ENCODE results near the gene GTF2E1.
"Not testable (repeated sequence)": the region's sequence is repeated elsewhere in the genome, so short reads cannot be mapped to it uniquely, and the experiment has no call there.

The GTF2E1 gene

GRCh38 chr3:120741837-120742197 lies 727 bp upstream of the GTF2E1 start:
- Mint-ChIP-seq H3K4me1 (peaks cover 26% of the 10 kb centered on the region), H3K27ac (peak overlapping the region; percentile 99), H3K4me3 (peak overlapping the region; percentile 90), H3K9me3 (peaks cover 3% of the 10 kb centered on the region), H3K27me3 (no peaks in the 10 kb centered on the region), H3K36me3 (peaks cover 6% of the 10 kb centered on the region)
- peak; percentile 26 for ATAC-seq (ENCODE audit: low read depth)
- no peak for DNase-seq (ENCODE audit: low spot score in 2 of 2)

- Mint-ChIP-seq H3K27ac (peak overlapping the region; percentile 99), H3K9me3 (no peaks in the 10 kb centered on the region), H3K4me1 (peaks cover 23% of the 10 kb centered on the region), H3K4me3 (peak overlapping the region; percentile 90), H3K27me3 (no peaks in the 10 kb centered on the region), H3K36me3 (no peaks in the 10 kb centered on the region)
- no peak for DNase-seq (ENCODE audit: low spot score in 2 of 2)
- peak; percentile 8 for ATAC-seq (ENCODE audit: low read depth)
Measured at GRCh38 chr3:120742849-120743365, 363 bp downstream of the GTF2E1 start.

DNA sequence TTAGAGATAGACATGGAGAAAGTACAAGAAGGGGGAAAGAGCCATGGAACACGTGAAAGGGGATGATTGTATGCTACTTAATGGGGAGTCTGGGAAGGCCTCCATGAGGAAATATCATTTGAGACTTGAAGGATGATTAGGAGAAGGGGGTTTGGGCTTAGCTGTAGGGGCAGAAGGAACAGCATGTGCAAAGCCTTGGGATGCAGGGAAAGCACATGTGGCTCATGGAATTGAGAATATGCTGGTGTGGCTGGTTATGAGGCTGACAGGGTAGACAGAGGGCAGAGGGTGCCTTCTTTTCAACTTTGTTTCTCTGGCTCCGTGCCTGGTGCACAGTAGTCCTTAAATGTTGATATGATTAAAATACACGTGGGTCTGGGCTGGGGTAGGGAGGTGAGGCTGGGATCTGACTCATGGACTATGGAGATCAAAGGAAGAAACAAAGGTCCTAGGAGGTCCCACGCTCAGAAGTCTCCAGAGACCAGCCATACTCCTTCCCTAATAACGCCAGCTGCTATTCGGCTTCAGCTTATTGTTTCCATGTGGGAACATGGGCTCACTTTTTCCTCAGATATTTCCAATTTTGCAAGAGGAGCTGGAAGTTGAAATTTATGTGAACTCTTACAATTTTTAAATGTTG lies 1.1 kb downstream of the GTF2E1 start:
- H3K27me3 Mint-ChIP-seq = no peaks in the 10 kb centered on the region
- DNase-seq (ENCODE audit: low spot score in 2 of 2) (no peak), ATAC-seq (ENCODE audit: low read depth) (no peak)
- H3K4me1 Mint-ChIP-seq = peaks cover 23% of the 10 kb centered on the region
- H3K27ac Mint-ChIP-seq = peak overlapping the region; percentile 99
- H3K36me3 Mint-ChIP-seq = no peaks in the 10 kb centered on the region
- no peaks in the 10 kb centered on the region for H3K9me3 Mint-ChIP-seq
- H3K4me3 Mint-ChIP-seq = peak overlapping the region; percentile 90

DNA sequence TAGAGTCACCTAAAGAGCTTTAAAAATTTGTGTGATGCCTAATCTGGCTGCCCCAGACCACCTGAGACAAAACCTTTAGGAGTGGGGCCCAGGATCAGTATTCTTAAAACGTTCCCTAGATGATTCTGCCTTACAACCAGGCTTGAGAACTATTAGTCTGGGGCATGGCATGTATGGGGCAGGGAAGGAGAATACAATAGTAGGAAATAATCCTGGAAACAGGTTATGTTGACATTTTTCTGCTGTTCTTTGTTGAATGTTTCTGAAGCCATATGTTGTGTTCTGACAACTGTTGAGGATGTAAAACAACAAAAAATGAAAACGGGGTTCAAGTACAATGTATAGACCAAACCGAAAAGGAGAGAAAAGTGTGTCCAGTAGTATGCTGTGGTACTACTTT lies 2.9 kb downstream of the GTF2E1 start:
- H3K27me3 Mint-ChIP-seq = no peaks in the 10 kb centered on the region
- peaks cover 28% of the 10 kb centered on the region for H3K4me1 Mint-ChIP-seq
- peaks cover 1% of the 10 kb centered on the region for H3K36me3 Mint-ChIP-seq
- no peaks in the 10 kb centered on the region for H3K9me3 Mint-ChIP-seq
- H3K27ac Mint-ChIP-seq = peak overlapping the region; percentile 5
- ATAC-seq (ENCODE audit: low read depth) (no peak), DNase-seq (ENCODE audit: low spot score in 2 of 2) (no peak)
- no peak overlapping the region for H3K4me3 Mint-ChIP-seq

- ATAC-seq (ENCODE audit: low read depth) (no peak), DNase-seq (ENCODE audit: low spot score in 2 of 2) (no peak)
- no peaks in the 10 kb centered on the region for H3K27me3 Mint-ChIP-seq
- H3K9me3 Mint-ChIP-seq = no peaks in the 10 kb centered on the region
- H3K4me1 Mint-ChIP-seq = peaks cover 21% of the 10 kb centered on the region
- H3K27ac Mint-ChIP-seq = no peak overlapping the region
- H3K4me3 Mint-ChIP-seq = no peak overlapping the region
- H3K36me3 Mint-ChIP-seq = peaks cover 14% of the 10 kb centered on the region
Measured at GRCh38 chr3:120749843-120750242, 7.3 kb downstream of the GTF2E1 start.

- H3K36me3 Mint-ChIP-seq = peaks cover 25% of the 10 kb centered on the region
- H3K9me3 Mint-ChIP-seq = peaks cover 4% of the 10 kb centered on the region
- H3K27ac Mint-ChIP-seq = no peak overlapping the region
Measured at GRCh38 chr3:120752230-120752629, 9.7 kb downstream of the GTF2E1 start.

DNA sequence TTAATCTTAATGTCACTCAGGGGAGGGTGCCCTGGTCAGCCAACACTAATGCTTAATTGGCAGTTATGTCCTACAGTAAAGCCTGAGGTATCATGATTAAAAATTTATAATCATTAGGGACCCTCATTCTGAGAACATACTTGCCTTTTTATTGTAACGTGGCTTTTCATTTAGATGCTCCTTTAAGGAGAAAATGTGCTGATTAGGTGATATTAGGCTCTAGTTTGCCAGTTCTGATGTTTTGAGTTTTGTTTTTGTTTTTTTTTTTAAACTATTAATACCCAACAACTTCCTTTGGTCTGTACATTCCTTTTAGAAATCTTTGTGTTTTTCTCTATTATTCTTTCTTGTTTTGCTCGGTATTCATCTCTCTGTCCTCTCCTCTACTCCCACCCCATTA lies 10.3 kb downstream of the GTF2E1 start:
- no peaks in the 10 kb centered on the region for H3K27me3 Mint-ChIP-seq
- H3K27ac Mint-ChIP-seq = peak overlapping the region; percentile 9
- H3K4me3 Mint-ChIP-seq = no peak overlapping the region
- no peak for ATAC-seq (ENCODE audit: low read depth)
- H3K36me3 Mint-ChIP-seq = peaks cover 25% of the 10 kb centered on the region
- DNase-seq (ENCODE audit: low spot score in 2 of 2) = no peak
- peaks cover 4% of the 10 kb centered on the region for H3K9me3 Mint-ChIP-seq
- peaks cover 23% of the 10 kb centered on the region for H3K4me1 Mint-ChIP-seq

More at GRCh38 chr3:120752230-120752629, 9.7 kb downstream of the GTF2E1 start:
- no peak for ATAC-seq (ENCODE audit: low read depth)
- H3K27me3 Mint-ChIP-seq = no peaks in the 10 kb centered on the region
- H3K4me3 Mint-ChIP-seq = no peak overlapping the region
- peaks cover 23% of the 10 kb centered on the region for H3K4me1 Mint-ChIP-seq
- DNase-seq (ENCODE audit: low spot score in 2 of 2) = no peak

GRCh38 chr3:120753810-120754209 lies 11.3 kb downstream of the GTF2E1 start:
- Mint-ChIP-seq H3K9me3 (peaks cover 4% of the 10 kb centered on the region), H3K4me3 (no peak overlapping the region), H3K36me3 (peaks cover 32% of the 10 kb centered on the region), H3K27me3 (no peaks in the 10 kb centered on the region), H3K27ac (peak overlapping the region; percentile 9), H3K4me1 (peaks cover 26% of the 10 kb centered on the region)
- no peak for DNase-seq (ENCODE audit: low spot score in 2 of 2)
- ATAC-seq (ENCODE audit: low read depth) = no peak

DNA sequence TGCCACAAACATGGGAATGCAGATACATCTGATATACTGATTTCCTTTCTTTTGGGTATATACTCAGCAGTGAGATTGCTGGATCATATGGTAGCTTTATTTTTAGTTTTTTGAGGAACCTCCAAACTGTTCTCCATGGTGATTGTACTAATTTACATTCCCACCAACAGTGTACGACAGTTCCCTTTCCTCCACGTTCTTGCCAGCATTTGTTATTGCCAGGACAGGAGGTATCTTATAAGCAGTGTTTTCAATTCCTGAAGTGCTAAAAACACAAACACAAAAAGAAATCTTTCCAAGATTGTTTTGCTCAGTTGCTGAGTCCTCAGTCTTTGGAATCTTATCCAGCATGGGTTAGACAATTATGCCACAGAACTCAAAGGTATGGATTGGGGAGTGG lies 13.5 kb downstream of the GTF2E1 start:
- H3K4me3 Mint-ChIP-seq = no peak overlapping the region
- H3K27ac Mint-ChIP-seq = no peak overlapping the region
- DNase-seq (ENCODE audit: low spot score in 2 of 2) = no peak
- H3K27me3 Mint-ChIP-seq = no peaks in the 10 kb centered on the region
- peaks cover 40% of the 10 kb centered on the region for H3K4me1 Mint-ChIP-seq
- no peak for ATAC-seq (ENCODE audit: low read depth)
- H3K9me3 Mint-ChIP-seq = peaks cover 4% of the 10 kb centered on the region
- peaks cover 34% of the 10 kb centered on the region for H3K36me3 Mint-ChIP-seq

DNA sequence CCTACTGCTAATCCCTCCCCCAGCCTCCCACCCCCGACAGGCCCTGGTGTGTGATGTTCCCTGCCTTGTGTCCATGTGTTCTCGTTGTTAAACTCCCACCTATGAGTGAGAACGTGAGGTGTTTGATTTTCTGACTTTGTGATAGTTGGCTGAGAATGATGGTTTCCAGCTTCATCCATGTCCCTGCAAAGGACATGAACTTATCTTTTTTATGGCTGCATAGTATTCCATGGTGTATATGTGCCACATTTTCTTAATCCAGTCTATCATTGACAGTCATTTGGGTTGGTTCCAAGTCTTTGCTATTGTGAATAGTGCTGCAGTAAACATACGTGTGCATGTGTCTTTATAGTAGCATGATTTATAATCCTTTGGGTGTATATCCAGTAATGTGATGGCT lies 16.0 kb downstream of the GTF2E1 start:
- H3K4me3 Mint-ChIP-seq; DNase-seq (ENCODE audit: low spot score in 2 of 2); H3K9me3 Mint-ChIP-seq; H3K27ac Mint-ChIP-seq; H3K27me3 Mint-ChIP-seq; ATAC-seq (ENCODE audit: low read depth): not testable (repeated sequence)
- peaks cover 49% of the 10 kb centered on the region for H3K4me1 Mint-ChIP-seq
- peaks cover 30% of the 10 kb centered on the region for H3K36me3 Mint-ChIP-seq

- Mint-ChIP-seq H3K27me3 (no peaks in the 10 kb centered on the region), H3K4me1 (peaks cover 52% of the 10 kb centered on the region), H3K36me3 (peaks cover 17% of the 10 kb centered on the region), H3K9me3 (no peaks in the 10 kb centered on the region), H3K27ac (no peak overlapping the region), H3K4me3 (no peak overlapping the region)
- ATAC-seq (ENCODE audit: low read depth) (no peak), DNase-seq (ENCODE audit: low spot score in 2 of 2) (no peak)
Measured at GRCh38 chr3:120762615-120763014, 20.1 kb downstream of the GTF2E1 start.

- Mint-ChIP-seq H3K4me3 (no peak overlapping the region), H3K27ac (no peak overlapping the region), H3K27me3 (no peaks in the 10 kb centered on the region), H3K9me3 (no peaks in the 10 kb centered on the region), H3K36me3 (peaks cover 12% of the 10 kb centered on the region), H3K4me1 (peaks cover 53% of the 10 kb centered on the region)
- no peak for DNase-seq (ENCODE audit: low spot score in 2 of 2)
- no peak for ATAC-seq (ENCODE audit: low read depth)
Measured at GRCh38 chr3:120763601-120764000, 21.1 kb downstream of the GTF2E1 start.

DNA sequence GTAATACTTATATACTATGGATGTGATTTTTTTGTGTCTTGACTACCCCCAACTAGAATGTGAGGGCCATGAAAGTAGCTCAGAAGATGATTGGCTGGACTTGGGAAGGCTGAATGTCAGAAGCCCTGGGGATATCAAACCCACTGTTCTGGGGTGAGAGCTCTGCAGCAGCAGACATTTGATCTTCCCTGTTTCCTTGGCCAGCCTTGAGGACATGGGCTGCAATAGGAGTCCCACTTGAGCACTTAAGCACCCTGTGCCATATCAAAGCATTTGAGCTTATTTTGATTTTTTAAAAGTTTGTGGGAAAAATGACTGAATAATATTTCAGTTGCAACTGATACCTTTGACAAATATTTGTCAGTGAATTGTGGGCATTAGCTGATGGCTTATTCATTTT lies 21.7 kb downstream of the GTF2E1 start:
- ATAC-seq (ENCODE audit: low read depth) (no peak), DNase-seq (ENCODE audit: low spot score in 2 of 2) (no peak)
- Mint-ChIP-seq H3K4me1 (peaks cover 49% of the 10 kb centered on the region), H3K4me3 (no peak overlapping the region), H3K9me3 (no peaks in the 10 kb centered on the region), H3K27ac (no peak overlapping the region), H3K36me3 (peaks cover 10% of the 10 kb centered on the region), H3K27me3 (no peaks in the 10 kb centered on the region)

DNA sequence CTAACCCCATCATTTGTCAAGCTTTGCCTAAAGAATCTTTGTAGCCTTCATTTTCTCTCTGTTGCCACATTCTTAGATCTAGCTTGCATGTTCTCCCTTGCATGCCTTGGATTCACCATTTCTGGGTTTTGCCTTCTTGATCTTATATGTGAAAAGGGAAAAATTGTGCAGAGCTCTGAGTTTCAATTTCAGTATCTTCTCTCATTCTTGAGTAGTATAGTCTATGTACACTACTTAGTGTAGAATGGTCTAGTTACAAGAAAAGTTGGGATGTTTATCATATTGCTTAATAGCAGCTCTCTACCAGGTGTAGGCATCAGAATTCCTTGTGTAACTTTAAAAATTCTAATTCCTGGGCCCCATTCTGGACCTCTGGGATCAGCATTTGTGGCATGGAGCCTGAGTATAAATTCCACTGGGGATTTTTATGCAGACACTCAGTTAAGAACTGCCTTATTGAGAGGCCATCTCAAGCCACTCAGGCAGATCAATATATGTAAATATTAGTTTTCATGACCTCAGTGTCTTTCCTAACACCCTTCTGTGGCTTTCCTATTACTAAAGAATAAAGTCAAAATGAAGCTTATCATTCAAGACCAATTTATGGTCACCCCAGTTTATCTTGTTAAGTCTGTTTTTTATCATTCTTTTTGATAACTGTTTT lies 23.4 kb downstream of the GTF2E1 start:
- H3K27me3 Mint-ChIP-seq = no peaks in the 10 kb centered on the region
- ATAC-seq (ENCODE audit: low read depth) (no peak), DNase-seq (ENCODE audit: low spot score in 2 of 2) (no peak)
- H3K36me3 Mint-ChIP-seq = peaks cover 9% of the 10 kb centered on the region
- no peak overlapping the region for H3K27ac Mint-ChIP-seq
- H3K9me3 Mint-ChIP-seq = no peaks in the 10 kb centered on the region
- peaks cover 33% of the 10 kb centered on the region for H3K4me1 Mint-ChIP-seq
- no peak overlapping the region for H3K4me3 Mint-ChIP-seq

DNA sequence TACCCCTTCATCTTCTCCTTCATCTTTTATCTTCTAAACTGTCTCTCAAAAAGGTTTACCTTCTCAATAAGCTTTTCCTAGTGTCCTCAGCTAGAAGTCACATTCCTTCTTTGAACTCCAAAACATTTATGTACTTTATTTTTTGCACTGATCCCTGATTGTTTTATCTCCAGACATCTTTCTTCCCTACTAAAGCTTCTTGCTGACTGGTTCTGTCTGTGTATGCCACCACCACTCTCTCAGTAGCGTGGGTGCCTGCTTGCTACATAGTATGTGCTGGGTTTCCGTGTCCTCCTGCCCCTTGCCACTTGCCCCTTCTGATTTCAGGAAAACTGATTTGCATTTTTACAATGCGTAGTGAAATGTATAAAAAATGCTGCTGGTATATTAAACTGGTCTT lies 24.0 kb downstream of the GTF2E1 start:
- Mint-ChIP-seq H3K27me3 (no peaks in the 10 kb centered on the region), H3K36me3 (peaks cover 9% of the 10 kb centered on the region), H3K27ac (no peak overlapping the region), H3K4me1 (peaks cover 27% of the 10 kb centered on the region), H3K4me3 (no peak overlapping the region), H3K9me3 (no peaks in the 10 kb centered on the region)
- DNase-seq (ENCODE audit: low spot score in 2 of 2) (no peak), ATAC-seq (ENCODE audit: low read depth) (no peak)

Measured in memory B cell (primary cell).